GM18907 (cell line): Measurements from ENCODE around the gene PSMG4.

Experiments used
- ATAC-seq: cut with Tn5 transposase; IDR thresholded peaks from one replicate; pipeline ENCODE4 v1.9.1; 2021; ENCODE audit warnings: mild to moderate bottlenecking, moderate library complexity; ENCODE audit not compliant: unreplicated experiment

The PSMG4 gene

DNA sequence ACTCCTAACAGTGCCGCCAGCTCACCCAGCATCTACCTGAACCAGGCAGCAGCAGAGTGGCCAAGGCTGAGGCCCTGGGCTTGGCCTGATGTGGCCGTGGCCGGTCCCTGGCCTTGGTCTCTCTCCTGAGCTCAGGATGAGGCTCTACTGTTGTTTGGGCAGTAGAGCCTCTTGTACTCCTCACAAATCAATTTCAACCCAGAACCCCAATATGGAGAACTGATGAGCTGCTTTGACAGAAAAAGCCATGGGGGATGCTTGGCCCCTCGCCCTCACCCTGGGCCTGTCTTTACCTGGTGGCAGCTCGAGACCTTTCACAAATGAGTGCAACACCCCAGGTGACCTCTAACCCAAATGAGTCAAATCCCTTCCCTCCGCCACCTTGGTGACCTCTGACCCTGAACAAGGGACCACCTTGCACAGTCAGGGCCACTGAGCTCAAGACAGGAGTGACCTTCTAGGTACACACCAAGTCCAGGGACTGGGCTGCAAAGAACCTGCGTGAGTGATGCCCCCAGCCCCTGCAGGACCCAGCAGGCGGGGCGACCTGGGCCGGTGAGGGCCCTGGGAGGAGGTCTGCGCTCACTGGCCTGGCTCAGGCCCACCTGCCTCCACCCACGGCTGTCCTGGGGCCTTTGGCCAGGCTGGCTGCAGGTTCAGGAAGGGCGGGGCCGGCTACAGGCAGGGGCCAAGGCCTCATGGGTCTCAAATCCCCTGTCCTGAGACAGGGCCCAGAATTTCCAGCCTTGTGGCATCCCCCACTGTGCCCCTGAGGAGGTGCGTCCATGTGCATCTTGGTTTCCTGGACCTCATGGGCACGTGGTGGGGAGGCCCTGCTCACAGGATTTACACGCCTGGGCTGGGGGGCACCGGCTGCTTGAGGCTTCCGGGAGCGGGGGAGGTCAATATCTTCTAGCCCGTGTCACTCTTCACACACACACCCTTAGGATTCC lies 30.2 kb downstream of the PSMG4 start:
- ATAC-seq, result no peak

GRCh38 chr6:3289664-3290055 lies 30.9 kb downstream of the PSMG4 start:
- ATAC-seq, result no peak

DNA sequence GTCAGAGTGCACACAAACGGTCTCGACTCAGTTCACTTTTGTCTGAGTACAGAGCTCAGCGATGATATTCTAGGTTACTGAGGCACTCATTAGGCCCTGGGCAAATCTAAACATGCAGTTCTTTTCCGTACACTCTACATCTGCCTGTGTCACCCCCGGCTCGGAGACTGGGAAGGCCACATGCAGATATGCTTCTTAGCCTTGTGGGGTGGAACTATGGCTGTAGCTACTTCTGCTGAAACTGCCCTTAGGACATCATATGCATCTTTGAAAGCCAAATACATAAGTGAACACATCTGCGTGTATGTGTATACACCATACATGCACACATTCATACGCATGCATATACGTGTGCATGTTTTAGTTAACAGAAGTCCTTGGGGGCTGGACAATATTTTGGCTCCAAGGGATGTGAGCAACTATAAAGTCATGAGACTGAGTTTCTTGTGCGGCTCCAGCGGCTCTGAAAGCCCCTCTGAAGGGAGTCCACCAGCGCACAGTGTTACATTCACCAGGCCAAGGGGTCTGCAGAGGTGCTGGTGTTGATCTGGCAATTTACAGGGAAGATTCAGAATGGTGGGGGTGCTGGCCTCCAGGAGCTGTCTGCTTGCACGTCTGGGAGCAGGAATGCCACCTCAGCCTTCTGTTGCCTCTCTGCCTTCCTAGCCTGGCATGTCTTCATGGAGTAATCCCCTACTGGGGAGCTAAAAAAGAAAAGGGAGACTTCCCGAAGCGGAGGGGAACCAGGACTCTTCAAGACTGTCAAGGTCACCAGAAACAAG lies 31.6 kb downstream of the PSMG4 start:
- no peak for ATAC-seq

GRCh38 chr6:3290931-3291211 lies 32.1 kb downstream of the PSMG4 start:
- ATAC-seq, result no peak

GRCh38 chr6:3291346-3291745 lies 32.6 kb downstream of the PSMG4 start:
- ATAC-seq, result no peak

DNA sequence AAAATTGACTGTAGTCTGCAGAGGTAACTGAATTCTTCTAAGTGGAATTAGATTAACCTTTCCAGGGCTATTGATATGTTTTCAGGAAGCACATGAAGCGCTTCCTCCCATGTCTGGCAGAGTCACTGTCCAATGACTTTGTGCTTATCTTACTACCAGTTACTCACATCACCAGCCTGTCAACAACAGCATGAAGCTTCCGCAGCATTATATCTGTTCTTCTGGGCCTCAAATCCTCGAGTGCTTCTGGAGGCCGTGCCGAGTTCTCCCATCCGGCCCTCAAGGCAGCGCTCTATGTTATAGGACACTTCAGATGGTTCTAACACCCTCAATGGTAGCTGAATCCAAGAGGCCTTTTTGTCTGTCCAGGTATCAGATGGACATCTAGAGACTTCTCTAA lies 33.2 kb downstream of the PSMG4 start:
- ATAC-seq, result no peak

DNA sequence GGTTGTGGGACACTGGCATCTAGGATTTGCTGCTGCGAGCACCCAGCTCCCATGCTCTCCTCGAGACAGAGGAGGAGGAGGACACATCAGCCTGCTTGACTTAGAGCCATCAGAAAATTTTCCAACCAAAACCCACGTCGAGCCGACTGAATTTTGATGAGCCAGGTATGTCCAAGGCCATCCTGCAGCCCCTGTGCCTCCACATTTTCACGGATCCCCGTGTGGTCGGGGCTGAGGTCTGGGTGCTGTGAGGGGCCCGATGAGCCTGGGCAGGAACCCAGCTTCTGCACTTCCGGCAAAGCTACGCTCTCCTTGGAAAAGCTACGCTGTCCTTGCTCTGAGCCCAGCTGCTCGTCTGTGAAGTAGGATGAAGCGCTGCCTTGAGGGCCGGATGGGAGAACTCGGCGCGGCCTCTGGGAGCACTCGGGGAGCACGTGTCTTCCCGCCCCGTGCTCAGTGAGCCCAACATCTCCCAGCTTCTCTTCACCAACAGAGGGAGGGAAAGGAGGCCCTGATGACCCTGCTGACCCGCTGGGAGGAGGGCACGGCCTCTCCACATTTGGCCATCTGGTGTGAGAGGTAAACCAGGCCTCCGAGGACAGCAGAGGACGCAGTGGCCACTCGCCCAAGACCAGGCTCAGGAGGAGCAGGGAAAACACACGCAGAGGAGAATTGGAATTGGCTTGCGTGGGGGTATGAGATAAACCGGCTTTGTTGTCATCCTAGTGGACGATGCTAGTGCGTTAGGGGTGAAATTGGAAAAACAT lies 33.9 kb downstream of the PSMG4 start:
- ATAC-seq, result no peak

DNA sequence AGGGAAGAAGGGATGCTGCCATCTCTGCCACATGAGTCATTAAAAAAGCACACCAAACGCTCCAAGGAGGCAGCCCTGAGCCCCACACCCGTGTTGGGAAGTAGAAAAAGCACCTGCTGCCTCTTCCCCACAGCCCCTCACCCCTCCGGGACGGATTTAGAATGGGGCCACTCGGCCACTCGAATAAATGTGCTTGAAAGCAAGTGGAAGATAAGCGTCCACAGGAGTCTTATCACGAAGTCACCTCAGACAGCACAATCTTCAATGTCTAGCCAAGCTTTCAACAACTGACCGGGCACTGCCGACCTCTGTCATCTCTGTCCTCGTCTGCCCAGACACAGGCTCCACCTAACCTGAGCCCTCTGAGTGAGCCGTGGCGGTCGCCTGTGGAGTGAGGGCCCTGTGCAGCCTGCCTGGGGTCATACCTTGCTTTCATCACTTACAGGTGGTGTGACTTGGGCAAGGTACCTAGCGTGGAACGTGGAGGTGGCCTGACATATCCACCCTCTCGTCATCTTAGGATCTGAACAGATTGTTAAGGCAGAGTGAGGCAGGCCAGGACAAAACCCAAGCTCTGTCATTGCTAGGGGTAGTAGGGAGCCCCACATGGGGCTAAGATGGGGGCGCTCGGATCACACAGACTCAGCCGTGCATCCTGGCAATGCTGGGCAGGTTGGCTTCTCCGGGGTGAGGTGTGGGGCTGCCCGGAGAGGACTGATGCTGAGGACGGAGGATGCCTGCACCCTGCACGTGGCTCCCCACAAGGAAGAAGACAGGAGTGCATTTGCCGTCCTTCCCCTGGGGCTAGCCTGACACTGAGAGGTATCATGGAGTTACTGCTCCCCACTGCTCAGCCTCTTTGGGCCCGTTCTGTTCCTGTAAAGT lies 34.8 kb downstream of the PSMG4 start:
- no peak for ATAC-seq

DNA sequence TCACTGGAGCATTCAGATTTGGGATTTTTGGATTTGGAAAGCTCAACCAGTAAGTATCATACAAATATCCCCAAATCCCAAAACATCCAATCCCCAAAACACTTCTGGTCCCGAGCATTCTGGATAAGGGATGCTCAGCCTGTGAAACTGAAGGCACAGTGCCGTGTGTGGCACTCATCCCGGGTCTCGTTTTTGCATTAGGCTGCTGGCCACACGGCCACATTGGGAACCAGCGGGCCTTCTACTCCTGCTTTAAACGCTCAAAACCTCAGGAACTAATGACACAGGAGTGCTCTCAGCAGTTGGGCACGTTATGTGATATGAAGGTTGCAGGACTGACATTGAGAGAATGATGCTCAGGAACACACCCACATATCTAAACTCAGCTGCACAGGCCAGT lies 35.6 kb downstream of the PSMG4 start:
- ATAC-seq, result no peak

DNA sequence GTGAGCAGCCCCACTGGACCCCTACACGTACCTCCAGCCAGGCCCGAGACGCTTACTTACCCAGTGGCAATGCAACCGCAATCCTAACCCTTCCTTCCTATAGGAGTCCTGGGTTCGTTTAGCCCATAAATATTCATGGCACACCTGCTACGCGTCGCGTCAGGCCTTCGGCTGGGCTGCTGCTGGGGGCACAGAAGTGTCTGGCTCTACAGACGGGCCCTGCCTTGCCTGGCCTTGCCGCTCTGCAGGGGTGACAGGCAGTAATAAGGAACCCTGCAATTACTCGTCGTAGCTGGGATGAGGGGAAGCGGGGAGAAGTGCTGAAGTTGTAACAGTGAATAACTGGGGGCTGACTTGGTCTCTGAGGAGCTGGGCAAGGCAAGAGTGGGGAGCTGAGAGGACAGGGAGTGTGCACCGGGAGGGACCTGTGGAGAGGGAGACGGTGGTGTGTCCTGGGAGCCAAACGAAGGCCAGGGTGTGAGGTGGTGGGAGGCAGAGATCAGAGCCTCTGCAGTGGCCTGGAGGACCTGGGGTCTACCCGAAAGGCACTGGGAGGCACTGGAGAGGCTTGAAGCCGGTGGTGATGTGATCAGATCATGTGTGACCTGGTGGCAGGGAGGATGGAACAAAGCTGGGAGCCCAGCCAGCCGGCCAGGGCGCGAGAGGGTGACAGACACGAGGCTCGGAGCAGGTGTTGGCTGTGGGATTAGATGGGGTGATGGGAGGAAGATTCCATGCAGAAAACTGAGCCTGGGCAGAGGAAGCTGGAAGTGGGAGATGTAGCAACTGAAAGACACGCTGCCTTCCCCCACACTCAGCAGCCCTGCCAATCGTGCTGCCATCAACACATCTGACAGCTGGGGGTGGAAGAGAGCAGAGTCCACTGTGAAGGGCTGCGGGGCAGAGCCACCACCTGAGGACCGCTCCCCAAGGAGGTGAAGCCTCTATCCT lies 36.4 kb downstream of the PSMG4 start:
- no peak for ATAC-seq

DNA sequence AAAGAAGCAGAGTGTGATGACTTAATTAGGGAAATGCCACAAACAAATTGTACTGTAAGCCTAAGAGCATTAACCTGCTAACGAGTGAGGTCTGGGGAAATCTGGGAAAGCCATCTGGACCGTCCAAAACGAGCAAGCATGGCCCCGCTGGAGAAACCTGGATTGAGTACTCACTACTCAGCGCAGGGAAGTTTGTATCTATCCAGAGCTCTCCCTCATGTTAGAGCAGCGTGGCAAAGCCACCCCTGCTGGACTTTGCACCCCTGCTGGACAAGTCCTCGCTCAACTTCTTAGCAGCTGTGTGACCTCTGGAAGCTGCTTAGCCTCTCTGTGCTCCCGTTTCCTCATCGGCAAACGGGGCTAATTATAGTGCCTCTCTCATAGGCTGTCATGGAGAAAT lies 37.3 kb downstream of the PSMG4 start:
- no peak for ATAC-seq

GRCh38 chr6:3296537-3296936 lies 37.8 kb downstream of the PSMG4 start:
- ATAC-seq, result no peak

DNA sequence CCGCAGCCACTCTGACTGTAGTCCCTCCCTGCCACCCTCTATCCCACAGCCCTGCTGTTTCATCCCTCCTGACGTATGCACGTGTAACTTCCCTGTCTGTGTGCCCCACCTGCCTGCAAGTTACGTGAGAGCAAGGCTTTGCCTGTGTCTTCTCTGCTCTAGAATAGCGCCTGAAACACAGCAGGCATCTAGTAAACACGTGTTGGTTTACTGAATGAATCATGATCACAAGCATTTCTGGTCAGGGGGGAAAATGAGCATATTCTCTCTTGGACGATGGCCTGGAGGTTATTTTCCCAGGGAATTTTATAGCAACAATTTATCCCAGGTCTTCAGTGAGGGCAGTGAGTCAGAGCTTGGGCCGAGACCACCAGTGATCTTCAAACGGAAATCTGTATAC lies 38.3 kb downstream of the PSMG4 start:
- no peak for ATAC-seq

DNA sequence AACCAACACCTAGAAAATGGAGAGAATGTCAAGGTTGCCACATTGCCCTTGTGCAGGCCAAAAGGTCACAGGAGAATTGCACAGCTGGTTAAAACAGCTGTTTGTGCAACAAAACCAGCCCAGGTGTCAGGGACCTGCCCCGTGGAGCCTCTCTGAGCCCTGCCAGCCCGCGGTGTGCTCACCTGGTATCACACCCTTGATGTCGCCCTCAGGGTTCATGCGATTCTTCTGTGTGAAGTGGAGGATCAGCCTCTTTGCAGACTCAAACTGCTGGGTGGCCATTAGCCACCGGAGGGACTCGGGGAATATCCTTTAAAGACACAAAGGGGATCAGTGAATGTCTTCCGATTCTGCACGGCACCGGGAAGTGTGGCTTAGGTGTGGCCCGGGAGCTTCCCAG lies 39.2 kb downstream of the PSMG4 start:
- no peak for ATAC-seq

- no peak for ATAC-seq
These were observed 40.5 kb downstream of the PSMG4 start for GRCh38 chr6:3299221-3299620.

DNA sequence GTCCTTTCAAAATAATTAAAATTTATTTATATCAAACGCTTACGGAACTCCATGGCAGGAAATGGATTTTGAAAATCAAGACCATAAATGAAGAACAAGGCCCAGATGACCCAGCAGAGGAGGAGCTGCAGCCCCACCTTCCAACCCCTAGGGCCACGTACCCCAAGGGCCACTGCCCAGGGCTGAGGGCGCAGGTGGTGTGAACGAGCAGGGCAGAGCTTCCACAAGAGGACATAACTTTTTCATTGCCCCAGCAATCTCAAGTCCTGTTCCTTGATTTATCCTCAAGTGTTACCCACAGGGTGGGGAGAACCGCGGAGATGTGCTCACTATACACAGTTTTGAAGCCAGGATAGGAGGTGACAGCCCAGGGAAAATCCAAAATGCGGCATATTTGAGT lies 42.8 kb downstream of the PSMG4 start:
- ATAC-seq, result no peak

DNA sequence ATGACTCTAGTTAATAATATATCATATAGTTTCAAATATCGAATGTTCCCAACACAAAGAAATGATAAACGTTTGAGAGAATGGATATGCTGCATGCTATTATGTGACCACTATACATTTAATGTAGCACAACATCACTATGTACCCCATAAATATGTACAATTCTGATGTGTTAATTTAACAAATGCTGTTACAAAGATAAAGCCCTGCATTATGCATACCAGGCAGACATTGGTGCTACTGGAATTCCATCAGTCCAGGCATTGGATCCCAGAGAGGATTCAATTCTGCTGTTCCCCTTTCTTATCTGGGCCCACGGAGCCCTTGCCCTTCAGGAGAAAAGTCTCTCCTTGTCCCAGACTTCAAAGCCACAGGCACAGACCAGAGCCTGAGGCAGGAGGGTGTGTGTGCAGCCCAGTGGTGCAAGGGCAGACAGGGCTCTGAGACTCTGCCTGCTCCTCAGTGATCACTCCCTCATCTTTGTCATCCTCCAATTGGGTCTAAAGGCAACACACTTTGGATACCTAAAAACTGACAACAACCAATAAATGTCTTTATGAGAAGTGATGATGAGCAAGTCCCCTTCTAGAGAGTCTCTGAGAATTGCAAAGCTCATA lies 45.2 kb downstream of the PSMG4 start:
- ATAC-seq, result no peak

GRCh38 chr6:3304500-3305215 lies 45.9 kb downstream of the PSMG4 start:
- no peak for ATAC-seq

GRCh38 chr6:3305216-3305565 lies 46.4 kb downstream of the PSMG4 start:
- ATAC-seq, result no peak
